Left renal pelvis (tissue), 4 donors: ENCODE data around the gene HOXC10. TPM values are rescaled to one million over a fixed set of nuclear protein-coding genes. Genes with fewer than 3 reads are reported as not detected.

ENCODE experiments used
- DNase-seq, 4 donors: peaks; one replicate each; pipeline ENCODE4 v3.0.0-alpha.2; 2013; ENCODE audit warnings: low read depth in 4 of 4, low spot score in 3 of 4
- polyA plus RNA-seq, 4 donors: library from polyadenylated mRNA; unstranded; fragments of 120-200 nt; gene quantifications; one replicate each; pipeline ENCODE4 v1.2.1, GENCODE V29; 2013; ENCODE audit not compliant: insufficient read length in 4 of 4

Gene HOXC10
- polyA plus RNA-seq, 4 donors: 62.0 to 114 (median 71.7) TPM

- DNase-seq: no peak
These were observed 21.3 kb upstream of the HOXC10 start for GRCh38 chr12:53963434-53964314.

- DNase-seq: no peak
These were observed 20.6 kb upstream of the HOXC10 start for GRCh38 chr12:53964315-53964713.

GRCh38 chr12:53965281-53966084 is 19.5 kb upstream of the HOXC10 start:
- no peak for DNase-seq

- DNase-seq: no peak
These were observed 18.9 kb upstream of the HOXC10 start for GRCh38 chr12:53966085-53966384.

- DNase-seq: no peak
These were observed 18.4 kb upstream of the HOXC10 start for GRCh38 chr12:53966385-53967133.

- DNase-seq: no peak
These were observed 17.5 kb upstream of the HOXC10 start for GRCh38 chr12:53967421-53967925.

- no peak for DNase-seq
These were observed 16.5 kb upstream of the HOXC10 start for GRCh38 chr12:53968214-53969127.

- no peak for DNase-seq
These were observed 15.2 kb upstream of the HOXC10 start for GRCh38 chr12:53969588-53970259.

- no peak for DNase-seq
These were observed 14.5 kb upstream of the HOXC10 start for GRCh38 chr12:53970451-53970850.

- DNase-seq: no peak
These were observed 13.8 kb upstream of the HOXC10 start for GRCh38 chr12:53971129-53971528.

- DNase-seq: no peak
These were observed 13.3 kb upstream of the HOXC10 start for GRCh38 chr12:53971686-53972085.

GRCh38 chr12:53972152-53972702 is 12.7 kb upstream of the HOXC10 start:
- no peak for DNase-seq

- DNase-seq: no peak
These were observed 12.2 kb upstream of the HOXC10 start, which contains the start of gene HOXC11 for GRCh38 chr12:53972722-53973235. TSS of gene HOXC11 (plus strand) at chr12:53973126. CDS start at chr12:53973242, 116 bp downstream.

GRCh38 chr12:53973236-53974042 is 11.5 kb upstream of the HOXC10 start:
- no peak for DNase-seq

- DNase-seq: no peak
These were observed 10.6 kb upstream of the HOXC10 start, which contains the start of gene HOTAIR for GRCh38 chr12:53974084-53975063. TSS of gene HOTAIR (minus strand) at chr12:53974954.

GRCh38 chr12:53975064-53975471 is 9.9 kb upstream of the HOXC10 start:
- no peak for DNase-seq
